Activated CD4-positive, CD25-positive, alpha-beta regulatory T cell (primary cell): Measurements from ENCODE around the gene RAB4B.
A peak's percentile ranks its signal among the peaks of the same experiment; 100 is the strongest.
"Not testable (repeated sequence)": the region's sequence is repeated elsewhere in the genome, so short reads cannot be mapped to it uniquely, and the experiment has no call there.

Experiments
- DNase-seq, 4 experiments: peaks; one replicate each; lab custom pipeline; 2025; lab: John Stamatoyannopoulos, UW

Gene RAB4B, protein sequence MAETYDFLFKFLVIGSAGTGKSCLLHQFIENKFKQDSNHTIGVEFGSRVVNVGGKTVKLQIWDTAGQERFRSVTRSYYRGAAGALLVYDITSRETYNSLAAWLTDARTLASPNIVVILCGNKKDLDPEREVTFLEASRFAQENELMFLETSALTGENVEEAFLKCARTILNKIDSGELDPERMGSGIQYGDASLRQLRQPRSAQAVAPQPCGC

DNA sequence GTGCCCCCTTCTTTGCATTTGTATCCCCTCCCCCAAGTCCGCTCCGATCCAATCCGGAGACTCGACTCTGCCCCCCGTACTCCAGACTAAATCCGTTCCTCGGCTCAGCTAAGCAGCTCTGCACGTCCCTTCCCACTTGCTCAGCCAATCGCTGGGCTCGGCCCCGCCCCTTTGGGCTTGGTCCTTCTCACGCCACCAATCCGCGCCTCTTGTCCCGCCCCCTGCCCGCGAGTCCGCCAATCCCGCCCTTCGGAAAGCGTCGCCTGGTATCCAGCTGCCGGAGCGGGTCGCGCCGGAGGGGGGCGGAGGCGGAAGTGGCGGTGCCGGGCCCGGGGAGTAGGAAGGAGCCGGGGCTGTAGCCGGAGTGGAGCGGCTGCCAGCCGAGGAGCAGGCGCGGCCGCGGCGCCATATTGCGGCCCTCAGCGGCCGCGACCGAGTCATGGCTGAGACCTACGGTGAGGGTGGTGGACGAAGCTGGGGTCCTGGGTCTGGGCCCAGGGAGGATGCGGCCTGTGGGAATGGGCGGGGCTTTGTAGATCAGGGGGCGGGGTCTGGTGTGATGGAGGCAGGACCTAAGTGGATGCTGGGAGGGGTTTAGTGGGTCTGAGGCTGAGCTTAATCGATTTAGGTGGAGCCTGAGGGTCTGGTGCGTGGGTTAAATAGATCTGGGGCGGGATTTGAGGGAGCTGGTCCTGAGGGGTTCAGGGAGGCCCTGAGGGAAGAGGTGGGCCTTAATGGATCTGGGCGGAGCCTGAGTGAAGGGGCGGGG is at the start of gene RAB4B:
RAB4B (plus strand) TSS at position 311 of the 769 bp plus-strand sequence; CDS start at position 440, 129 bp downstream.
- DNase-seq = peak; percentile 99 to 100 (median 99)

DNA sequence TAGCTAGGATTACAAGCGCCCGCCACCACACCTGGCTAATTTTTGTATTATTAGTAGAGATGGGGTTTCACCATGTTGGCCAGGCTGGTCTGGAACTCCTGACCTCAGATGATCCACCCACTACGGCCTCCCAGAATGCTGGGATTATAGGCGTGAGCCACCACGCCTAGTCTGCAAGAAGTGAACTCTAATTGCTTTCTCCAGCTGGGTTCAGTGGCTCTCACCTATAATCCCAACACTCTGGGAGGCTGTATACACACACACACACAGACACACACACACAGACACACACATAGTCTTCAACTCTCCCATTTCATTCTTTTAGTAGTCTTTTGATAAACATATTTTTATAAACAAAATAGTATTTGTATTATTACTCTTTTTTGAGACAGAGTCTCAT is 48.0 kb upstream of the RAB4B start:
- not testable (repeated sequence) for DNase-seq

DNA sequence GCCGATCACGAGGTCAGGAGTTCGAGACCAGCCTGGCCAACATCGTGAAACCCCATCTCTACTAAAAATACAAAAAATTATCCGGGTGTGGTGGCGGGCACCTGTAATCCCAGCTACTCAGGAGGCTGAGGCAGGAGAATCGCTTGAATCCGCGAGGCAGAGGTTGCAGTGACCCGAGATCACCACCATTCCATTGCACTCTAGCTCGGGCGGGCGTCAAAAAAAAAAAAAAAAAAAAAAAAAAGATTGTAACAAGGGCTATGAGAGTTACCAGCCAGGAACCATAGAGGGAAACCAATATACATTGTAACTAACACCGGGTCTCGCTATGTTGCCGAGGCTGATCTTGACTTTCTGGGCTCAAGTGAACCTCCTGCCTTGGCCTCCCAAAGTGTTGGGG is 45.7 kb upstream of the RAB4B start:
- not testable (repeated sequence) for DNase-seq

- no peak for DNase-seq
Observed at GRCh38 chr19:40733149-40733548, 44.9 kb upstream of the RAB4B start.

DNA sequence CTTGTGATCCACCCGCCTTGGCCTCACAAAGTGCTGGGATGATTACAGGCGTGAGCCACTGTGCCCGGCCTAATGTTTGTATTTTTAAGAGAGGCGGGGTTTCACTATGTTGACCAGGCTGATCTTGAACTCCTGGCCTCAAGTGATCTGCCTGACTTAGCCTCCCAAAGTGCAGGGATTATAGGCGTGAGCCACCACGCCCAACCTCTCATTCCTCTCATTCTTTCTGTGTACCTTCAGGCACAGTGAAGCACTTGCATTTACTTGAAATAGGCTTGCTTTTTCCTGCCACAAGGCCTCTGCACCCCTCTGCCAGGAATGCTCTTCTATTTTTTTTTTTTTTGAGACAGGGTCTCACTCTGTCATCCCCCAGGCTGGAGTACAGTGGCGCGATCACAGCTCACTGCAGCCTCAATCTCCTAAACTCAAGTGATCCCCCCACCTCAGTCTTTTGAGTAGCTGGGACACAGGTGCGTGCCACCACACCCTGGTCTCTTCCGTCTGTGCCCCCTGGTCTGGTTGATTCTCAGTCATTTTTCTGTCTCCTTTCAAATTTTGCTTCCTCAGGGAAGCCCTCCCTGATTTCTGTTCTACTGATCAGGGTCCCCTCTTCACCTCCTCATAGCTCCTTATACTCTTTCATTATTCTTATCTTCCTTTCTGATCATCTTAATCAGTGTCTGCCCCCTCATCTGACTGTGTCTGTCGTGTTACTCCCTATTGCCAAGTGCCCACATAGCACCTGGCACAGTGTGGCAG is 42.9 kb upstream of the RAB4B start:
- DNase-seq = no peak

DNA sequence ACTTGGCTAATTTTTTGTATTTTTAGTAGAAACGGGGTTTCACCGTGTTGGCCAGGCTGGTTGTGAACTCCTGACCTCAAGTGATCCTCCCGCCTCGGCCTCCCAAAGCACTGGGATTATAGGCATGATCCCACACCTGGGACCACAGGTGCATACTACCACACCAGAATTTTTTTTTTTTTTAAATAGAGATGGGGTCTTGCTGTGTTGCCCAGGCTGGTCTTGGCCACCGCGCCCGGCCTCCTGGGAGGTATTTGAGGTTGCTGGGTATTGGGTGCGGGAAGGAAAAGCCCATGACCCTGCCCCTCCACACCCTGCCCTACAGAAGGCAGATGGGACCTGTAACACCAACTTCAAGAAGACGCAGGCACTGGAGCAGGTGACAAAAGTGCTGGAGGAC is 41.4 kb upstream of the RAB4B start:
- DNase-seq = no peak

DNA sequence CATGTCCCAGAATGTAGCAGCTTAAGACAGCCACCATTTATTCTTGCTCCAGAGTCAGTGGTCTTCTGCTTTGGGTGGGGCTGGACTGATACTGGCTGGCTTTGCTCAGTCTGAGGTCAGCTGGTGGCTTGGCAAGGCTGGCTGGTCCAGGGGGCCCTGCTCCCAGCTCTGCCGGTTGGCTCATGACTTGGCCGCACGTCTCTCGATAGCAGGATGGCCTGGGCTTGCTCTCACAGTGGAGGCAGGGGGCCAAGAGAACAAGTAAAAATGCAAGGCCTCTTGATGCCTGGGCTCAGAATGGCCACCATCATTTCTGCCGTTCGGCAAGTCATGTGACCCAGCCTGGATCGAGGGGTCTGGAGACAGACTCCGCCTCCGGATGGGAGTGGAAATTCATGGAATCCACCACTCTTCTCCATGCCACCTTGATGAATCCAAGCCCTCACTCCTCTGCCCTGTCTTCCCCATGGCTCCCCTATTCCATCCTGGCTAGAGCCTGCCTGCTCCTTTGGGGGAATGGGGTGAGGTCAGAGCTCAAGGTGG is 40.9 kb upstream of the RAB4B start:
- no peak for DNase-seq

- no peak for DNase-seq
Observed at GRCh38 chr19:40739030-40739839, 38.8 kb upstream of the RAB4B start.

GRCh38 chr19:40739871-40740703 is 38.0 kb upstream of the RAB4B start:
- no peak for DNase-seq

DNA sequence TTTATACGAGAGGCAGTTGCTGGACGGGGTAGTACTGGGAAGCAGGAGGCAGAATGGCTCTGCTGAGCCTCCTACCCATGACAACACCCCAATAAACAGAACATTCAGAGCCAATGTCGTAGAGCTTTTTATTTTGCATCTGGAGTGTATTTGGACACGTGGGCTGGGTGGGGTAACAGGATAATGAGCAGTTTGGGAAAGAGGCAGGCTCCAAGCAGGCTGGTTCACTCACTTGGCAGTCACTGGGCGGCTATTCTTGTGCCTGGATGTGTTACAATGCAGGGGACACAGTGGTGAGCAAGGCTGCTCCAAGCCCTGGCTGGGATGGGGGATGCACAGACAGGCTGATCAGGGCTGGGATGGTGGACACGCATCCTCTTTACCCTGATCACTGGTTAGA is 37.3 kb upstream of the RAB4B start:
- DNase-seq = no peak

DNA sequence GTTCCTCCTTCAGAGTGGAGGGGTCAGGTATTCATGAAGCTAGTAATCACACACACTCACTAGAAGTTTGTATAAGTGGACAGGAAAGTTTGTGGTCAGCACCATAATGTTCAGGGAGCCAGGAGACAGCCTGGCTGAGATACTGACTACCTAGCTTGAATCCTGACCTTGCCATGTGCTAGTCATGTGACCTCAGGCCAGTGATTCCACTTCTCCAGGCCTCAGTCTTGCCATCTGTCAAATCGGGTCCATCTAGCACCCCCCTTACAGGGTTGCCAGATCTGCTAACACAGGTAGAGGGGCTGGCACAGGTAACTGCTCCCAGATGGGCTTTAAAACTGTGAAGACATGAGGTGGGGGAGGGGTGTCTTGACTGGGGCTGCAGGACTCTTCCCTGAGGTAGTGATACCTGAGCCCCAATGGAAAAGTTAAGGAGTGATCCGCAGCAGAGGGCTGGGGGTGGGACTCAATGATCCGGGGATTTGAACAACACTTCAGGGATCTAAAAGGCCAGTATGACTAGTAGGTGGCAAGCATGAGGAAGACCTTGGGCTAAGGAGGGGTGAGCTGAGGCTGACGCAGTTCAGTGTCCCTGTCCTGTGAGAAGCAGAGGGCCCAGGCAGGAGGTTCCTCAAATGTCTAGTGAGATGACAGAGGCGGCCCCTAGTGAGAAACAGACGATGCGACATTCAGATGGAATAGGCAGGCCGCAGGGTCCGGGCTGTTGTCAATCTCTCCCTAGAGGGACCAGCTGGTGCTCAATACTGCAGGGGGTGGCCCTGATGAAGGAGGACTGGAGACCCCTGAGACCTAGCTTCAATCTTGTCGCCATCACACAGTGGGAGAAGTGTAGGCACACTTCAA is 36.3 kb upstream of the RAB4B start:
- no peak for DNase-seq

GRCh38 chr19:40742477-40742876 is 35.6 kb upstream of the RAB4B start:
- DNase-seq = no peak

GRCh38 chr19:40742886-40743285 is 35.2 kb upstream of the RAB4B start:
- DNase-seq = no peak

DNA sequence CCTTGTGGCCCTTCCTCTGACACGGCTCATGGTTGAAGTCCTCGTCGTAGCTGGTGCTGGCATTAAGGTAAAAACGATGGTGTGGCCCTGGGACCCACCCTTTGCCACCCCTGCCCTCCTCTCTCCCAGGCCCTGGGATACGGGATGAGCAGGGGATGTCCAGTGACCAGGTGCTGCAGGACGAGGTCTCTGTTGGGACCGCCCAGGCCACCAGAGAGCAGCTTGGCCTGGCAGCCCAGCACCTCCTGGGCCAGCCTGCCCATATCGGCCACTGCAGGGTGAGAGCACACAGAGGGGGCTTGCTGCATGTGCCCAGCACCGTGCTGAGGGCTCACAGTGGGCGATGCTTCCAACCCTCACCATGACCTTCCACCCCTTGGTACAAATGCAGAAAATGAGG is 34.1 kb upstream of the RAB4B start:
- DNase-seq = no peak

GRCh38 chr19:40744554-40745401 is 33.3 kb upstream of the RAB4B start:
- DNase-seq = peak in 1 of 4 experiments; percentile 19

- DNase-seq = no peak
Observed at GRCh38 chr19:40745402-40745780, 32.7 kb upstream of the RAB4B start.

GRCh38 chr19:40747536-40747935 is 30.5 kb upstream of the RAB4B start:
- no peak for DNase-seq

GRCh38 chr19:40750058-40750873 is 27.8 kb upstream of the RAB4B start, which contains the start of gene ACTMAP:
Gene ACTMAP, minus strand, starts transcription at chr19:40750477. Its CDS starts 674 bp downstream, at chr19:40749803.
- DNase-seq = peak; percentile 96 to 99 (median 98)
